Brain microvascular endothelial cell (primary cell): ENCODE results near the gene TAF3.
"Not testable (repeated sequence)": the region's sequence is repeated elsewhere in the genome, so short reads cannot be mapped to it uniquely, and the experiment has no call there.

Source experiments
- DNase-seq: peaks from one replicate; pipeline ENCODE4 v3.0.0-alpha.2; 2020
- H3K27ac ChIP-seq: fragments of 250-450 bp; sonication (Bioruptor Pico); 2 replicates; pipeline ENCODE4 v1.5.1; 2020; ENCODE audit warnings: mild to moderate bottlenecking, moderate library complexity
- H3K27me3 ChIP-seq: fragments of 250-450 bp; sonication (Bioruptor Pico); replicated peaks from 2 replicates; pipeline ENCODE4 v1.5.1; 2020; ENCODE audit warnings: mild to moderate bottlenecking
- H3K36me3 ChIP-seq: fragments of 250-450 bp; sonication (Bioruptor Pico); replicated peaks from 2 replicates; pipeline ENCODE4 v1.5.1; 2020; ENCODE audit warnings: mild to moderate bottlenecking
- H3K4me3 ChIP-seq: 2 replicates; pipeline ENCODE4 v1.5.1; 2011; ENCODE audit warnings: low read depth, mild to moderate bottlenecking, control low read depth, low read length, moderate library complexity
- CTCF ChIP-seq: IDR thresholded peaks from 2 replicates; pipeline ENCODE4 v1.5.1; 2011; ENCODE audit warnings: low read depth, mild to moderate bottlenecking, moderate library complexity, low read length, control low read depth, inconsistent platforms; ENCODE audit errors: missing control alignments
- in situ Hi-C: cut with HindIII; loops from 2 replicates; pipeline ENCODE4 v1.10.0; 2017; ENCODE audit warnings: low sequenced_read_pairs, low pct_ligation_motif_present

The TAF3 gene

GRCh38 chr10:7808686-7809267 lies 9.5 kb upstream of the TAF3 start:
- peaks cover 38% of the 10 kb centered on the region for H3K36me3 ChIP-seq
- no peak for TF ChIP-seq CTCF
- no peak overlapping the region for H3K27ac ChIP-seq
- no peak overlapping the region for H3K4me3 ChIP-seq
- no peaks in the 10 kb centered on the region for H3K27me3 ChIP-seq
- DNase-seq = no peak
- in situ Hi-C loops = no loop called here

DNA sequence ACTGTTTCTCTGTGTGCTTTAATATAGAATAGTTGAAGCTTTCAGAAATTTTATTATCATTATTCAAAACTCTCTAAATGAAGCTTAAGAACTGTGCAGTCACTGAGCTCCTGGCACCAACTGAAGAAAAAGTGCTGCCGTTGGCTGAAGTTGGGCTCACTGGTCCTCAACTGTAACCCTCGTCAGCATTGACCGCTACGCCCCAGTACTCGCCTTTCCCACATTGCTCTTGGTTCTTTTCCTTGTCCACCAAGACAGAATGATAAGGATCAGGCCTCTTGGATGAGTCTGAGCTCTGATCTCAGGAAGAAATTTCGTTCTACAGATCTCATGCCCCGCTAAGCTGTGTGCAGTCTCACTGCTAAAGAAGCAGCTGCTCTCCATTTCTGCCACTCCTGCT lies 7.9 kb upstream of the TAF3 start:
- no peak for TF ChIP-seq CTCF
- no peak overlapping the region for H3K4me3 ChIP-seq
- H3K27me3 ChIP-seq = no peaks in the 10 kb centered on the region
- H3K27ac ChIP-seq = no peak overlapping the region
- no peak for DNase-seq
- in situ Hi-C loops = no loop called here
- peaks cover 22% of the 10 kb centered on the region for H3K36me3 ChIP-seq

DNA sequence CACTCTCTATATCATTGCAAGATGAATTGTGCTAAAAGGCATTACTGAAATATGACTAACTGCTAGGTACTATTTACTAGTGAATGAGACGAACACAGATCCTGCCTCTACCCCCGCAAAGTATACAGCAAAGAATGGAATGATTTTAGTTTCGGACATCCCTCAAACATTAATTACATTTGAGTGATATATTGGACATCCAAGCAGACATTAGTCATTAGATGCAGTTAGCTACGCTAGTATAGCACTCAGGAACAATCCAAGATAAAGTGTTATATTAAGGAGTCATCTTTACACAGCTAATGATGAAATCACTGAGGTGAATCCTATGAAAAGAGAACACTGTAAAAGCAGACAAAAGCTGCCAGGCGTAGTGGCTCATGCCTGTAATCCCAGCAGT lies 7.3 kb upstream of the TAF3 start:
- no peak overlapping the region for H3K27ac ChIP-seq
- no peak overlapping the region for H3K4me3 ChIP-seq
- H3K36me3 ChIP-seq = peaks cover 19% of the 10 kb centered on the region
- no peak for DNase-seq
- no peaks in the 10 kb centered on the region for H3K27me3 ChIP-seq
- in situ Hi-C loops = no loop called here
- TF ChIP-seq CTCF = no peak

DNA sequence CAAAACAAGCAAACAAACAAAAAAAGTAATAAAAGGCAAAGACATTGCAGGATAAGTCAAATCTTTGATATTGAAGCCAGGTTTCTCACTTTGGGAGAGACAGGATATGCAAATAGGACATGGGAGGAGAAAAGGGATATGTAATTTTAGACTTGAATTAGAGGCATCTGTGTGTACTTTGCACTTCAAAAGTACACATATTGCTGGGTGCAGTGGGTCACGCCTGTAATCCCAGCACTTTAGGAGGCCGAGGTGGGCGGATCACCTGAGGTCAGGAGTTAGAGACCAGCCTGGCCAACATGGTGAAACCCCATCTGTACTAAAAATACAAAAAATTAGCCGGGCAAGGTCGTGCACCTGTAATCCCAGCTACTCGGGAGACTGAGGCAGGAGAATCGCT lies 6.6 kb upstream of the TAF3 start:
- in situ Hi-C loops, H3K27ac ChIP-seq: not testable (repeated sequence)
- H3K36me3 ChIP-seq = peaks cover 14% of the 10 kb centered on the region

GRCh38 chr10:7813481-7813880 lies 4.8 kb upstream of the TAF3 start:
- DNase-seq = no peak
- no peaks in the 10 kb centered on the region for H3K36me3 ChIP-seq
- H3K27ac ChIP-seq = no peak overlapping the region
- TF ChIP-seq CTCF = peak; percentile 4
- no peak overlapping the region for H3K4me3 ChIP-seq
- in situ Hi-C loops = no loop called here
- H3K27me3 ChIP-seq = no peaks in the 10 kb centered on the region

More for the DNA sequence above, 6.6 kb upstream of the TAF3 start:
- H3K4me3 ChIP-seq, DNase-seq, H3K27me3 ChIP-seq: not testable (repeated sequence)

DNA sequence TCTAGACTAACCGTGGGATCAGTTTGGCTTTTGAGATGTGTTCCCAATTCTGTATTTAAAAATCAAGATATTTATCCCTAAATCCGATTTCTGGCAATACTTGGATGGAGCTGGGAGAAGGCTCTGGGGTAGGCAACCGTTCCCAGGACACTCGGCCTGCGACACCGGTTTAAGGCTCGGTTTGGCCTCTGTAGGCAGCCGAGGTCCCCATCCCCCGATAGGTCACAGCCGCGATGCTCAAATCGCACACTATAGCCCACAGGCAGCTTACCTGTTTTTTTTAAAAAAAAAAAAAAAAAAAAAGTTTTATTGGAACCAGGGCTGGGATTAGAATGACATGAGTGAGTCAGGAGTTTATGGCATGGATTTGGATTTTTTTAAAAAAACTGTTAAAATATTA lies 729 bp upstream of the TAF3 start:
- H3K4me3 ChIP-seq = peak overlapping the region; percentile 95
- no peaks in the 10 kb centered on the region for H3K27me3 ChIP-seq
- no peaks in the 10 kb centered on the region for H3K36me3 ChIP-seq
- no peak for TF ChIP-seq CTCF
- DNase-seq = no peak
- H3K27ac ChIP-seq = no peak overlapping the region
- in situ Hi-C loops = no loop called here
